Measurements from ENCODE around the gene BIN1. TPM values are rescaled to one million over a fixed set of nuclear protein-coding genes. Genes with fewer than 3 reads are reported as not detected.

The BIN1 gene
- total RNA-seq, 1 donor from 2014 or later, result 71.6 TPM

DNA sequence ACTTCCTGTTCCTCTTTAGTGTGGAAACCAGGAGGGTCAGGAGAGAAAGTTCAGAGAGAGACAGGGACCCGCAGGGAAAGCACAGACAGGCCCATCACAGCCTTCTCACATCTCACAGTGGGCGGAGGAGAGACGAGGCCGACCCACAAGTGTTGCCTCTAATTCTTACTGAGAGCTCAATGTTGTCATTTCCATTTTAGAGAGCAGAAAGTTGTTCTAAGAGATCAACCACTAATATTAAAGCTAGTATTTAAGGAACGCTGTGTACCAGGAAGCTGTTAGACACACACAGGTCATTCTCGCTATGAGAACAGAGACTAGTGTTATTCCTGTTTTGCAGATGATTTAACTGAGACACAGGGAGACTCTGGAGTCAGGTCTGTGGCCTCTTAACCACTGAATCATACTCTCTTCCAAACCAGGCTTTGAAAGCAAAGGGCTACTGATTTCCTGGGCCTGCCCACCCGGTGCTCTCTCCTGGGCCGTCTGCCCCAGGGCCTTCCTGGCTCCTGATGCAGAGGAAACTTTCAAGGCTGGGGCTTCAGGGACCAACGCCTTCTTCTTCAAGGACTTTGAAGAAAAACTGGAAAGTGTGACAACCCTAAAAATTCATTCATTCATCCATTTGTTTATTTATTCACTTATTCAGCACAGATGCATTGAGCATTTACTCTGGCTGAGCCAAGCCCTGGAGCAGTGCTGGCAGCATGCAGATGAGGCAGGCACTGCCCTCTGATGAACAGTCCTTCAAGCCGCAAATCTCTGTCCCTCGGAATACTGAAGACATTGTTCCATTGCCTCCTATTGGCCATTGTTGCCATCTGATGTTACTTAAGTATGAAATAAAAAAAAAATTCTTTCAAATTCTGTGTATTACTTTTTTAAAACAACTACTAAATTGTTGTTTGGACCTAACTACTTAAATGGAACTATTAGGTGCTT, 37.2 kb upstream of the BIN1 start:
- intact Hi-C loops (cut with DNase I), result no loop called here
- Histone ChIP-seq H3K4me3 (no peak overlapping the region), H3K36me3 (no peaks in the 10 kb centered on the region), H3K27ac (peak overlapping the region in 1 of 2 donors; percentile 16), H3K4me1 (no peaks in the 10 kb centered on the region), H3K9me3 (peaks cover 0 to 4% of the 10 kb centered on the region in 2 donors), H3K27me3 (no peaks in the 10 kb centered on the region)
- TF ChIP-seq, protein P1, sequence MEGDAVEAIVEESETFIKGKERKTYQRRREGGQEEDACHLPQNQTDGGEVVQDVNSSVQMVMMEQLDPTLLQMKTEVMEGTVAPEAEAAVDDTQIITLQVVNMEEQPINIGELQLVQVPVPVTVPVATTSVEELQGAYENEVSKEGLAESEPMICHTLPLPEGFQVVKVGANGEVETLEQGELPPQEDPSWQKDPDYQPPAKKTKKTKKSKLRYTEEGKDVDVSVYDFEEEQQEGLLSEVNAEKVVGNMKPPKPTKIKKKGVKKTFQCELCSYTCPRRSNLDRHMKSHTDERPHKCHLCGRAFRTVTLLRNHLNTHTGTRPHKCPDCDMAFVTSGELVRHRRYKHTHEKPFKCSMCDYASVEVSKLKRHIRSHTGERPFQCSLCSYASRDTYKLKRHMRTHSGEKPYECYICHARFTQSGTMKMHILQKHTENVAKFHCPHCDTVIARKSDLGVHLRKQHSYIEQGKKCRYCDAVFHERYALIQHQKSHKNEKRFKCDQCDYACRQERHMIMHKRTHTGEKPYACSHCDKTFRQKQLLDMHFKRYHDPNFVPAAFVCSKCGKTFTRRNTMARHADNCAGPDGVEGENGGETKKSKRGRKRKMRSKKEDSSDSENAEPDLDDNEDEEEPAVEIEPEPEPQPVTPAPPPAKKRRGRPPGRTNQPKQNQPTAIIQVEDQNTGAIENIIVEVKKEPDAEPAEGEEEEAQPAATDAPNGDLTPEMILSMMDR (IDR thresholded peaks at IDR 0.05), result no peak
- no peak for DNase-seq (ENCODE audit: low spot score in 2 of 2)

- TF ChIP-seq, protein P1 (IDR thresholded peaks at IDR 0.05), result no peak
- Histone ChIP-seq H3K4me3 (no peak overlapping the region), H3K27me3 (no peaks in the 10 kb centered on the region), H3K4me1 (no peaks in the 10 kb centered on the region), H3K36me3 (no peaks in the 10 kb centered on the region), H3K9me3 (peaks cover 0 to 4% of the 10 kb centered on the region in 2 donors), H3K27ac (no peak overlapping the region)
- intact Hi-C loops (cut with DNase I), result no loop called here
- DNase-seq (ENCODE audit: low spot score in 2 of 2), result no peak
Measured at GRCh38 chr2:127142663-127143630, 36.0 kb upstream of the BIN1 start.

DNA sequence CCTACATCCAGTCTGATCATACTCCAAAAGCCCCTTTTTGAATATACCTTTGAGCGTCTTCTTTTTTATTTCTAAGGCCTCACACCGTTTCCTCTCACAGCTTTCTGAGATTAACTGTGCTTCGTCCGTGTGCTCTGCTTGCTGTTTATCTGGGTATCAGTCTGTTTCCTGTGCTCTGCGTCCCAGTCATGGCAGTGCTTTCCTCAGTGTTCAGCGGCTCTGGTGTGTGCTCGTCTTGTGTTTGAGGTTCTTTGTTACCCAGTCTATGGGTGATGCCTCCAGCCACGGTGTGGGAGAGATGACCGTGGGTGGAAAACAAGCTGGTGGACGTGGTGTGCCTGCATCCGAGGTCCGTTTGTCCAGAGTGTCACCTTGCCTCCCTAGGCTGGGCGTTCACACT, 33.6 kb upstream of the BIN1 start:
- H3K9me3 ChIP-seq, result peaks cover 0 to 4% of the 10 kb centered on the region in 2 donors
- DNase-seq (ENCODE audit: low spot score in 2 of 2), result no peak
- H3K4me1 ChIP-seq, result no peaks in the 10 kb centered on the region
- intact Hi-C loops (cut with DNase I), result no loop called here
- H3K4me3 ChIP-seq, result no peak overlapping the region
- H3K27ac ChIP-seq, result no peak overlapping the region
- no peaks in the 10 kb centered on the region for H3K27me3 ChIP-seq
- H3K36me3 ChIP-seq, result no peaks in the 10 kb centered on the region
- TF ChIP-seq, protein P1 (IDR thresholded peaks at IDR 0.05), result no peak

GRCh38 chr2:127139766-127140165, 32.8 kb upstream of the BIN1 start:
- Histone ChIP-seq H3K4me3 (no peak overlapping the region), H3K9me3 (peaks cover 0 to 4% of the 10 kb centered on the region in 2 donors), H3K36me3 (no peaks in the 10 kb centered on the region), H3K4me1 (no peaks in the 10 kb centered on the region), H3K27me3 (no peaks in the 10 kb centered on the region), H3K27ac (no peak overlapping the region)
- intact Hi-C loops (cut with DNase I), result no loop called here
- DNase-seq (ENCODE audit: low spot score in 2 of 2), result no peak
- TF ChIP-seq, protein P1 (IDR thresholded peaks at IDR 0.05), result no peak

- TF ChIP-seq, protein P1 (IDR thresholded peaks at IDR 0.05), result no peak
- no peak for DNase-seq (ENCODE audit: low spot score in 2 of 2)
- Histone ChIP-seq H3K9me3 (peaks cover 0 to 4% of the 10 kb centered on the region in 2 donors), H3K36me3 (no peaks in the 10 kb centered on the region), H3K27me3 (no peaks in the 10 kb centered on the region), H3K4me1 (no peaks in the 10 kb centered on the region), H3K4me3 (no peak overlapping the region), H3K27ac (no peak overlapping the region)
- intact Hi-C loops (cut with DNase I), result no loop called here
Measured at GRCh38 chr2:127138281-127138680, 31.3 kb upstream of the BIN1 start.

All from ascending aorta (tissue), 2 donors.